Pancreas (tissue), 10 donors: Measurements from ENCODE around the gene BLACAT1. TPM values are rescaled to one million over a fixed set of nuclear protein-coding genes. Genes with fewer than 3 reads are reported as not detected.
A peak's percentile ranks its signal among the peaks of the same experiment; 100 is the strongest.

ENCODE experiments used
- ATAC-seq, 4 donors: fragments of 200-7000 bp; cut with Tn5 transposase; one replicate each; pipeline versions ENCODE4 v1.8.0 to v1.9.1; 2020; ENCODE audit warnings: mild to moderate bottlenecking in 4 of 4, moderate library complexity in 4 of 4
- DNase-seq, 6 donors: peaks; one replicate each; pipeline ENCODE4 v3.0.0-alpha.2; 2020
- FAIRE-seq: peaks from 2 replicates; lab custom pipeline; 2012; peaks lifted over from hg19 to GRCh38; lab: Jason Lieb, UNC
- H3K27ac ChIP-seq, 4 donors: fragments of 200-600 bp; sonication (generic); 1 replicate in 3 of 4; 2 replicates in 1 of 4; pipeline versions ENCODE4 v1.5.0 to v1.8.0; 2020
- H3K27me3 ChIP-seq, 4 donors: fragments of 200-600 bp; one replicate each; pipeline ENCODE4 v1.8.0; 2021
- H3K36me3 ChIP-seq, 3 donors: fragments of 200-600 bp; sonication (generic) in 1 of 3; one replicate each; pipeline versions ENCODE4 v1.5.0 to v1.8.0; 2020 to 2021
- H3K4me1 ChIP-seq, 3 donors: fragments of 200-600 bp; one replicate each; pipeline ENCODE4 v1.8.0; 2021
- H3K4me3 ChIP-seq, 4 donors: fragments of 200-600 bp; sonication (generic) in 2 of 4; one replicate each; pipeline versions ENCODE4 v1.5.0 to v1.8.0; 2020 to 2021
- H3K9me3 ChIP-seq, 4 donors: fragments of 200-600 bp; one replicate each; pipeline ENCODE4 v1.8.0; 2021
- WGBS, 2 donors: extraction: QIAGEN DNeasy Blood & Tissue Kit; methylation state at CpG; one replicate each; pipeline ENCODE4 v1.1.7; 2013; 5-methylcytosine and 5-hydroxymethylcytosine counted together
- intact Hi-C, 3 donors: fragments of 100-400 bp; cut with DNase I; formaldehyde crosslinking; loops; one replicate each; pipeline versions ENCODE4 v1.11.1 to v1.14.2; 2022
- polyA plus RNA-seq, 2 donors: library from polyadenylated mRNA; stranded (reverse); fragments of 200-250 nt; gene quantifications; one replicate each; pipeline ENCODE4 v1.2.3, GENCODE V29; 2013
- total RNA-seq, 6 donors: library from RNA; stranded (reverse); fragmentation: NEBNext Ultra II Directional in 4 of 6; extraction: Animal tissue kit (Norgen Biotek cat#: 25700) in 4 of 6; gene quantifications; one replicate each; pipeline versions ENCODE4 v1.2.1 to v1.2.4, GENCODE V29; 2021 to 2023
- TF ChIP-seq, protein P1 (sequence below), 4 donors: fragments of 200-600 bp; sonication (generic) in 3 of 4; IDR thresholded peaks; one replicate each; pipeline versions ENCODE4 v1.5.0 to v1.8.0; 2021; ENCODE audit warnings: antibody characterized with exemption in 4 of 4
- donor health status: healthy with polysubstance abuse.
- donor health status: DM: no; HTN: no; CAD: no; lungs with moderate emphysema.
- donor health status: DM: no; HTN: no; CAD: no.
- donor health status: control.
- donor health status: control.
- donor health status: Bipolar disorder and iron deficiency.
- donor health status: DM: yes; HTN: yes; CAD: no.
- donor health status: DM: no; HTN: no; CAD: no.
- donor health status: DM: no; HTN: no; CAD: no.
- donor health status: DM: yes; HTN: yes; CAD: no.

The BLACAT1 gene
- total and polyA plus RNA-seq, 8 donors = 0.09 to 0.34 (median 0.17) TPM; not detected in 2

DNA sequence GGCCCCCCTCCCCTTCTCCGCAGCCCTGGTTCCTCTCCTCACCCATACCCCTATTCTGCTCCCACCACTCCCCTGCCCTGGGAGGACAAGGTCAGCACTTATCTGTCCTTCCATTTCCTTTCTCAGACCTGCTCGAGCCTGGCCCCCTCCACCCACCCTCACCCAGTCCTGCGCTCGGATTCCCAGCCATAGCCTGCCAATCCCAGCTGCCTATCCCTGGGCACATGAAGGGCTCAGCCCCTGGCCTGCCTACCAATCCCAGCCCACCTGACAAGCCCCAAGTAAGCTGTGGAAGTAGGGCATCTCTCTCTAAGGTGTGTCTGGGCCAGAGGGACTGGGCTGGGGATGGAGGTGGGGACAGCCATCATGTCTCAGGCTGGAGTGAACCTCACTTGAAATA, 5.4 kb downstream of the BLACAT1 start:
- peak overlapping the region in 2 of 4 donors; percentile 74 to 77 for H3K27ac ChIP-seq
- no peaks in the 10 kb centered on the region for H3K4me1 ChIP-seq
- 55 to 58% methylated on average over 4 of the region's 4 CpGs for WGBS, 2 donors
- no peak for DNase-seq
- no peak for FAIRE-seq
- TF ChIP-seq, protein P1, sequence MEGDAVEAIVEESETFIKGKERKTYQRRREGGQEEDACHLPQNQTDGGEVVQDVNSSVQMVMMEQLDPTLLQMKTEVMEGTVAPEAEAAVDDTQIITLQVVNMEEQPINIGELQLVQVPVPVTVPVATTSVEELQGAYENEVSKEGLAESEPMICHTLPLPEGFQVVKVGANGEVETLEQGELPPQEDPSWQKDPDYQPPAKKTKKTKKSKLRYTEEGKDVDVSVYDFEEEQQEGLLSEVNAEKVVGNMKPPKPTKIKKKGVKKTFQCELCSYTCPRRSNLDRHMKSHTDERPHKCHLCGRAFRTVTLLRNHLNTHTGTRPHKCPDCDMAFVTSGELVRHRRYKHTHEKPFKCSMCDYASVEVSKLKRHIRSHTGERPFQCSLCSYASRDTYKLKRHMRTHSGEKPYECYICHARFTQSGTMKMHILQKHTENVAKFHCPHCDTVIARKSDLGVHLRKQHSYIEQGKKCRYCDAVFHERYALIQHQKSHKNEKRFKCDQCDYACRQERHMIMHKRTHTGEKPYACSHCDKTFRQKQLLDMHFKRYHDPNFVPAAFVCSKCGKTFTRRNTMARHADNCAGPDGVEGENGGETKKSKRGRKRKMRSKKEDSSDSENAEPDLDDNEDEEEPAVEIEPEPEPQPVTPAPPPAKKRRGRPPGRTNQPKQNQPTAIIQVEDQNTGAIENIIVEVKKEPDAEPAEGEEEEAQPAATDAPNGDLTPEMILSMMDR (IDR thresholded peaks at IDR 0.05) = no peak
- peaks cover 0 to 19% (median 4%) of the 10 kb centered on the region in 4 donors for H3K27me3 ChIP-seq
- H3K4me3 ChIP-seq = no peak overlapping the region
- peak in 2 of 4 donors; percentile 6 to 17 for ATAC-seq
- no peaks in the 10 kb centered on the region for H3K9me3 ChIP-seq
- no peaks in the 10 kb centered on the region for H3K36me3 ChIP-seq
- intact Hi-C loops = no loop called here

DNA sequence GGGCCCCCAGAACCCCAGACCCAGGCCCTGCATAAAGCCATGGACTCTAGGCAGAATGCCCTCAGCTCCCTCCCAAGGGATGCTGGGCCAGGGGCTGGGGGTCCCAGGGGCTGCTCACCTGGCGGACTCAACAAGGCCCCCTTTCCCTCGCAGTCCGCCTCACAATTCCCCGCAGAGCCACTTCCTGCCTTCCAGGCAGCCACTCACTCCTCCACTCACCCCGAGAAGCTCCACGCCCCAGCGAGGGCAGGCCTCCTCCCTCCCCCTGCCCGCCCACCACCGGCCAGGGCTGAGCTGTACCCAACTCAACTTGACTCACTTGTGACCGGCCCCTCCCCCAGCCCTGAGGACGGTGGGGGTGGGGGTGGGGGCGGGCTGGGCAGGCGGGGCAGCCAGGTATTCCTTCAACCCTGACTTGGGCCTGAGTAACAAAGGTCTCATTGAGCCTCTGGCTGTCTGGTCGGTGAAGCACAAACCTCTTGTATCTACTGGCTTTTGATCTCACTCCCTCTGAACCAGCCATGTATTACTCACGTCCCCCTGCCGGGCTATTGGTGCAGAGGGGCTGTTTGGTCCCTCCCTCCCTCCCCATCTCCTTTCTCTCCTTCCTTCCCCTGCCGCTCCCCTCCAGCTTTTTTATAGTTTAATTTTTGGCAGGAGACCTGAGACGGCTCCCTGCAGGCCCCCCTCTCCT, 5.9 kb downstream of the BLACAT1 start:
- peak; percentile 43 to 85 (median 72) for DNase-seq
- peaks cover 0 to 13% (median 1%) of the 10 kb centered on the region in 4 donors for H3K27me3 ChIP-seq
- H3K4me3 ChIP-seq = peak overlapping the region in 2 of 4 donors; percentile 9 to 14
- H3K27ac ChIP-seq = peak overlapping the region in 3 of 4 donors; percentile 58 to 77 (median 74)
- H3K4me1 ChIP-seq = no peaks in the 10 kb centered on the region
- TF ChIP-seq, protein P1 (IDR thresholded peaks at IDR 0.05) = no peak
- no peaks in the 10 kb centered on the region for H3K36me3 ChIP-seq
- no peak for FAIRE-seq
- ATAC-seq = peak; percentile 75 to 85 (median 84)
- no peaks in the 10 kb centered on the region for H3K9me3 ChIP-seq
- intact Hi-C loops = no loop called here
- 40 to 41% methylated on average over 14 to 18 of the region's 18 CpGs for WGBS, 2 donors

DNA sequence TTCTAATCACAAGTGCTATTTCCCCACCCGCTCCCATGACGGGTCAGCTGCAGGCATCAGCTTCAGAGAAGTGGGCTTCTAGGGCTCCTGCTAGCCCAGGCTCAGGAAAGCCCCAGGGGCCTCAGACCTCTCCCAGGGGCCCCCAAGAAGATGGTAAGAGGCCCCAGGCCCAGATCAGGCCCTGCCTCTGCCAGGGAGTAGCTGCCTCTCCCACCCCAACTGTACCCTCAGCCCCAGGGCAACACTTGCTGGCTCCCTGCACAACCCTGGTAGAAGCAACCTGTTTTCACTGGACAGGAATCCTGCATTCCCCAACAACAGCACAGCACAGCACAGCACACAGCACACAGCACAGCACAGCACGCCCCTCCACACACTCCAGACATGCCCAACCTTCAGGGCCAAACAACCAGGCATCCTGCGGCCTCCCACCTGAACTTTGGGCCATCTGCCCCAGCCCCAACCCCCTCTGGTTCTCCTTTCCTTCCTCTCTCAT, 6.5 kb downstream of the BLACAT1 start:
- intact Hi-C loops = no loop called here
- ATAC-seq (peak in 3 of 4 donors; percentile 11 to 35 (median 12)), DNase-seq (no peak), FAIRE-seq (no peak)
- no peaks in the 10 kb centered on the region for H3K9me3 ChIP-seq
- no peaks in the 10 kb centered on the region for H3K36me3 ChIP-seq
- peak overlapping the region in 2 of 4 donors; percentile 9 to 14 for H3K4me3 ChIP-seq
- no peaks in the 10 kb centered on the region for H3K4me1 ChIP-seq
- peaks cover 0 to 9% (median 0%) of the 10 kb centered on the region in 4 donors for H3K27me3 ChIP-seq
- peak overlapping the region in 3 of 4 donors; percentile 58 to 77 (median 74) for H3K27ac ChIP-seq
- WGBS, 2 donors = 84 to 91% methylated on average over 4 of the region's 4 CpGs
- TF ChIP-seq, protein P1 (IDR thresholded peaks at IDR 0.05) = no peak

DNA sequence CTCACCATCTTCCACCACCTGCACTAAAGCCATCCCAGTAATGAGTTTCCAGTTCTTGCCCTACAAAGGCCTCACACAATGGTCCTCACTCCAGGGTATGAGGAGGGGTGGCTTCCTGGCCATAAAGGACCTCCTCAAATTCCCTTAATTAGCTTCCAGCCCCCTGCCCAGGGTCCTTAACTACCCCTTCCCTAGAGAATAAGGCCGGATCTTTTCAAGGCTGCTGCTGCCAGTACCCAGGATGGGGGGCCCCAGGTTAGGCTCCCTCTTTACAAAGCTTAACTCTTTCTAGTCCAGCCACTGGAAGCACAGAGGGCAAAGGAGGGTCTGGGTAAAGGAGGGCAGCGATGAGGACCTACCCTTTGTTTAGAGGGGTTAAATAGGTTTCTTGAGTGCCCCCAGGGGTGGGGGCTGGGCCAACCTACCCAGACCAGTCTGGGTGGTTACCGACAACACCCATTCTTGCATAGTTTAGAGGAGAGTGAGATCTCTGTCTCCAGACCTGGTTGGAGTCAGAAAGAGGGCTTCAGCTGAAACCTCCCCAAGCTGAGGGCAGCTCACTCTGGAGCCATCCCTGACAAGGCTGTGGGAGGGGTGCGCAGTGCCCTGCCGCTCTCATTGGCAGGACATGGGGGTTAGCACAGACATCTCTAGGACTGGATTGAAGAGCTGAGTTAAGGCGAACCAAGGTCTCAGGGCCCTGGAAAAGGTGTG, 7.1 kb downstream of the BLACAT1 start:
- H3K36me3 ChIP-seq = no peaks in the 10 kb centered on the region
- no peaks in the 10 kb centered on the region for H3K9me3 ChIP-seq
- no peaks in the 10 kb centered on the region for H3K4me1 ChIP-seq
- peak in 1 of 4 donors; percentile 5 for ATAC-seq
- peak overlapping the region in 3 of 4 donors; percentile 58 to 77 (median 74) for H3K27ac ChIP-seq
- TF ChIP-seq, protein P1 (IDR thresholded peaks at IDR 0.05) = no peak
- 72 to 81% methylated on average over 6 of the region's 6 CpGs for WGBS, 2 donors
- intact Hi-C loops = no loop called here
- no peak for DNase-seq
- no peak for FAIRE-seq
- H3K4me3 ChIP-seq = peak overlapping the region in 2 of 4 donors; percentile 9 to 14
- H3K27me3 ChIP-seq = peaks cover 0 to 6% (median 0%) of the 10 kb centered on the region in 4 donors
